DOHH2 (cell line): ENCODE data around the gene ETV6.
"Not testable (repeated sequence)": the region's sequence is repeated elsewhere in the genome, so short reads cannot be mapped to it uniquely, and the experiment has no call there.

Experiments used
- H3F3A ChIP-seq: fragments of 200-600 bp; sonication (generic), shearing (Covaris generic); 2 replicates; pipeline ENCODE4 v1.6.0; 2016; ENCODE audit warnings: antibody characterized with exemption, mild to moderate bottlenecking; ENCODE audit not compliant: control insufficient read depth, insufficient read depth
- H3K27ac ChIP-seq: fragments of 200-600 bp; sonication (generic); 2 replicates; pipeline ENCODE4 v1.5.1; 2014; ENCODE audit warnings: low read depth, mild to moderate bottlenecking, low read length, moderate library complexity
- H3K27me3 ChIP-seq: fragments of 200-600 bp; sonication (generic); 2 replicates; pipeline ENCODE4 v1.6.1; 2014; ENCODE audit warnings: mild to moderate bottlenecking, low read length, mixed read lengths; ENCODE audit not compliant: control insufficient read depth
- H3K36me3 ChIP-seq: fragments of 200-600 bp; sonication (generic); 2 replicates; pipeline ENCODE4 v1.6.1; 2014; ENCODE audit warnings: mild to moderate bottlenecking, low read length, moderate library complexity, mixed read lengths; ENCODE audit not compliant: control insufficient read depth
- H3K4me1 ChIP-seq: fragments of 200-600 bp; sonication (generic); 2 replicates; pipeline ENCODE4 v1.6.1; 2014; ENCODE audit warnings: mild to moderate bottlenecking, low read length, mixed read lengths; ENCODE audit not compliant: control insufficient read depth
- H3K4me2 ChIP-seq: fragments of 200-600 bp; sonication (generic); 2 replicates; pipeline ENCODE4 v1.6.0; 2014; ENCODE audit warnings: mild to moderate bottlenecking, low read length, moderate library complexity
- H3K4me3 ChIP-seq: fragments of 200-600 bp; sonication (generic); 2 replicates; pipeline ENCODE4 v1.5.1; 2014; ENCODE audit warnings: mild to moderate bottlenecking, low read length, mixed read lengths
- H3K79me2 ChIP-seq: fragments of 200-600 bp; sonication (generic); 2 replicates; pipeline ENCODE4 v1.6.1; 2014; ENCODE audit warnings: mild to moderate bottlenecking, low read length, mixed read lengths; ENCODE audit not compliant: control insufficient read depth
- H3K9me2 ChIP-seq: fragments of 200-600 bp; sonication (generic); replicated peaks from 2 replicates; pipeline ENCODE4 v1.6.1; 2014; ENCODE audit warnings: mild to moderate bottlenecking, low read length, mixed read lengths; ENCODE audit not compliant: control insufficient read depth
- H3K9me3 ChIP-seq: fragments of 200-600 bp; sonication (generic); 2 replicates; pipeline ENCODE4 v1.6.1; 2014; ENCODE audit warnings: antibody characterized with exemption, low read length, mixed read lengths; ENCODE audit not compliant: control insufficient read depth, insufficient read depth
- H4K20me1 ChIP-seq: fragments of 200-600 bp; sonication (generic); 2 replicates; pipeline ENCODE4 v1.6.0; 2014; ENCODE audit warnings: low read depth, mild to moderate bottlenecking, antibody characterized with exemption, low read length, moderate library complexity; ENCODE audit not compliant: control insufficient read depth, insufficient read depth
- CTCF ChIP-seq: fragments of 200-600 bp; sonication (generic); IDR thresholded peaks from one replicate; pipeline ENCODE4 v1.5.1; 2014; ENCODE audit warnings: antibody characterized with exemption, mild to moderate bottlenecking, low read depth, low read length; ENCODE audit not compliant: poor library complexity, severe bottlenecking
- EZH2phosphoT487 ChIP-seq: fragments of 200-600 bp; sonication (generic); IDR thresholded peaks from 2 replicates; pipeline ENCODE4 v1.6.1; 2017; ENCODE audit warnings: borderline replicate concordance, mild to moderate bottlenecking, antibody characterized with exemption, low read length, moderate library complexity, mixed read lengths

Gene ETV6

GRCh38 chr12:11677752-11678151 lies 28.3 kb downstream of the ETV6 start:
- H3K9me2 ChIP-seq: no peaks in the 10 kb centered on the region
- H3F3A ChIP-seq: no peaks in the 10 kb centered on the region
- 0 out of 2 replicates have a peak, but pooled peaks cover 2% of the 10 kb centered on the region for H3K79me2 ChIP-seq
- TF ChIP-seq CTCF: no peak
- TF ChIP-seq EZH2phosphoT487: no peak
- no peak overlapping the region for H3K4me3 ChIP-seq
- H3K9me3 ChIP-seq: no peaks in the 10 kb centered on the region
- no peaks in the 10 kb centered on the region for H3K36me3 ChIP-seq
- H4K20me1 ChIP-seq: peaks cover 3% of the 10 kb centered on the region; the same call in 1 of the 2 replicates
- H3K27me3 ChIP-seq: no peaks in the 10 kb centered on the region
- no peaks in the 10 kb centered on the region for H3K4me1 ChIP-seq
- H3K4me2 ChIP-seq: no peak overlapping the region
- H3K27ac ChIP-seq: no peak overlapping the region

GRCh38 chr12:11678781-11679180 lies 29.3 kb downstream of the ETV6 start:
- no peaks in the 10 kb centered on the region for H3K9me3 ChIP-seq

GRCh38 chr12:11681207-11681606 lies 31.7 kb downstream of the ETV6 start:
- Histone ChIP-seq H3K27me3 (no peaks in the 10 kb centered on the region), H3K9me3 (no peaks in the 10 kb centered on the region), H3F3A (no peaks in the 10 kb centered on the region), H3K27ac (no peak overlapping the region), H3K4me1 (peaks cover 5% of the 10 kb centered on the region), H3K79me2 (peaks cover 2% of the 10 kb centered on the region; the same call in 1 of the 2 replicates), H3K4me3 (no peak overlapping the region), H3K9me2 (no peaks in the 10 kb centered on the region), H3K4me2 (no peak overlapping the region), H3K36me3 (no peaks in the 10 kb centered on the region), H4K20me1 (peaks cover 3% of the 10 kb centered on the region; the same call in 1 of the 2 replicates)
- TF ChIP-seq EZH2phosphoT487 (no peak), CTCF (no peak)

More at GRCh38 chr12:11678781-11679180, 29.3 kb downstream of the ETV6 start:
- Histone ChIP-seq H3F3A (no peaks in the 10 kb centered on the region), H3K9me2 (no peaks in the 10 kb centered on the region), H3K36me3 (no peaks in the 10 kb centered on the region), H3K27ac (no peak overlapping the region), H3K79me2 (peaks cover 2% of the 10 kb centered on the region; the same call in 1 of the 2 replicates), H3K4me1 (no peaks in the 10 kb centered on the region), H3K4me3 (no peak overlapping the region), H3K4me2 (no peak overlapping the region), H3K27me3 (no peaks in the 10 kb centered on the region), H4K20me1 (peaks cover 3% of the 10 kb centered on the region; the same call in 1 of the 2 replicates)
- no peak for TF ChIP-seq CTCF

- H4K20me1 ChIP-seq, H3K4me1 ChIP-seq, H3K27ac ChIP-seq, H3K9me2 ChIP-seq, H3K9me3 ChIP-seq, H3K36me3 ChIP-seq, H3K27me3 ChIP-seq, H3K79me2 ChIP-seq, H3K4me2 ChIP-seq, H3F3A ChIP-seq, H3K4me3 ChIP-seq: not testable (repeated sequence)
These were observed 32.2 kb downstream of the ETV6 start for GRCh38 chr12:11681695-11682094.
